Activated CD8-positive, alpha-beta memory T cell treated with anti-CD3 and anti-CD28 coated beads for 48 hours (primary cell): ENCODE results near the gene FBXW12.
"Not testable (repeated sequence)": the region's sequence is repeated elsewhere in the genome, so short reads cannot be mapped to it uniquely, and the experiment has no call there.

Source experiments
- DNase-seq, 3 experiments: peaks; one replicate each; pipeline ENCODE4 v3.0.0-alpha.2; 2020; ENCODE audit warnings: low read depth in 2 of 3, low spot score in 2 of 3

Gene FBXW12

DNA sequence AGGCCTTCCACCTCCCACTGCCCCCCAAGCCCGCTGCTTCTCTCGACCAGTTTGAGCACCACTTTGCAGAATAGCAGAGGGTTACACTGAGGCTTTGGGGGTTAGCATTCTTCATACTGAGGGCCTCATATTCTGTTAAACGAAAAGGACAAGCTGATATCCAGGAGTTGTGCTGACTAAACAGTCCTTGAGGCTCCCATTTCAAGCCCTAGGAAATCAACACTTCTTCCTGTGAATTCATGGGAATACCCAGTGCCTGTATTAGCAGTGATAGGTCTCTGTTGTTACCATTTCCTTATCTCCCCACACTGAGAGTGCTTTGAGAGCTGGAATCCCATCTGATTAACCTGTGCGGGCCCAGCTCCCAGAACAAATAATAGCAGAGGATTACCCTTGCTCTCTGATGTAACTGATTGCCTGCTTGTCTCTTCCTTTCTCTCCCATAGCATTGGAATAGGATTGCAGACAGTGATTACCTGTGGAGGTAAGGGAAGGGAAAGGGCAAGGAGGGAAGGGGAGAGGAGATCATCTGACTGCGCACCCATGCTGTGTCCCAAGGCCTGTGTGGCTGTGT, 930 bp downstream of the FBXW12 start:
- DNase-seq = no peak

DNA sequence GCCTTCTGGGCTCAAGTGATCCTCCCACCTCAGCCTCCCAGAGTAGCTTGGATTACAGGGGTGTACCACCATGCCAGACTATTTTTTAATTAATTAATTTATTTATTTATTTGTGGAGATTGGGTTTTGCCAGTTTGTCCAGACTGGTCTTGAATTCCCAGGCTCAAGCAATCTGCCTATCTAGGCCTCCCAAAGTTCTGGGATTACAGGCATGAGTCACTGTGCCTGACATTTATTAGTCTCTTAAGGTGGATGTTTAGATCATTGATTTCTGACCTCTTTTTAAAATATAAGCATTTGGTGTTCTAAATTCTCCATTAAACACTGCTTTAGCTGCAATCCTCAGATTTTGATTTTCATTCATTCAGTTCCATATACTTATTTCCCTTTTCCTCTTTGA, 15.6 kb downstream of the FBXW12 start:
- no peak for DNase-seq

DNA sequence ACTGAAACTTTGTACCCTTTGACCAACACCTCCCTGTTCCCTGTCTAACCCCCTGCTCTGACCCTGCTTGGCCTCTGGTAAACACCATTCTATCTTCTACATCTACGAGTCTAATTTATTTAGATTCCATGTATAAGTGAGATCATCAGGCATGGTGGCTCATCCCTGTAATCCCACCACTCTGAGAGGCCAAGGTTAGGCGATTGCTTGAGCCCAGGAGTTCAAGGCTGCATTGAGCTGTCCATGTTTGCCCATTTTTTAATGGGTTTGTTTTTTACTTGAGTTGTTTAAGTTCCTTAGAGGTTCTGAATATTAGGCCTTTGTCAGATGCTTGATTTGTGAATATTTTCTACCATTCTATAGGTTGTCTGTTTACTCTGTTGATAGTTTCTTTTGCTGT, 16.9 kb downstream of the FBXW12 start:
- no peak for DNase-seq

DNA sequence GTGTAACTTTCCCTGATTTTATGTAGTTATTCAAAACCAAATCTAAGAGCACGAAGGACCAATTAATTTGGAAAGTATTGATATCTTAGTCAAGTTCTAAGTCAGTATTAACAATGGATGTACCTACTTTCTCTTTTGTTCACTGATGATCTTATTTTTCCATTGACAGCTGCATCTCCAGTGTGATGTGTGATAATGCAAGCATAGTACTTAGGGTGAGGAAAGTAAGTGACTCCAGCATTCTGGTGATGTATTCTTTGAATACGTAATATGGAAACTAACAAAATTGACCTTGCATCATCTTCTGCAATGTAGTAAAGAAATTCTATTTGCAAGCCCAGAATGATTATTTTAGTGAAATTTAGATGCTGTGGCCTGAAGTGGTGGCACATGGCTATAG, 22.4 kb downstream of the FBXW12 start:
- no peak for DNase-seq

GRCh38 chr3:48395714-48396113, 23.7 kb downstream of the FBXW12 start:
- DNase-seq = no peak

DNA sequence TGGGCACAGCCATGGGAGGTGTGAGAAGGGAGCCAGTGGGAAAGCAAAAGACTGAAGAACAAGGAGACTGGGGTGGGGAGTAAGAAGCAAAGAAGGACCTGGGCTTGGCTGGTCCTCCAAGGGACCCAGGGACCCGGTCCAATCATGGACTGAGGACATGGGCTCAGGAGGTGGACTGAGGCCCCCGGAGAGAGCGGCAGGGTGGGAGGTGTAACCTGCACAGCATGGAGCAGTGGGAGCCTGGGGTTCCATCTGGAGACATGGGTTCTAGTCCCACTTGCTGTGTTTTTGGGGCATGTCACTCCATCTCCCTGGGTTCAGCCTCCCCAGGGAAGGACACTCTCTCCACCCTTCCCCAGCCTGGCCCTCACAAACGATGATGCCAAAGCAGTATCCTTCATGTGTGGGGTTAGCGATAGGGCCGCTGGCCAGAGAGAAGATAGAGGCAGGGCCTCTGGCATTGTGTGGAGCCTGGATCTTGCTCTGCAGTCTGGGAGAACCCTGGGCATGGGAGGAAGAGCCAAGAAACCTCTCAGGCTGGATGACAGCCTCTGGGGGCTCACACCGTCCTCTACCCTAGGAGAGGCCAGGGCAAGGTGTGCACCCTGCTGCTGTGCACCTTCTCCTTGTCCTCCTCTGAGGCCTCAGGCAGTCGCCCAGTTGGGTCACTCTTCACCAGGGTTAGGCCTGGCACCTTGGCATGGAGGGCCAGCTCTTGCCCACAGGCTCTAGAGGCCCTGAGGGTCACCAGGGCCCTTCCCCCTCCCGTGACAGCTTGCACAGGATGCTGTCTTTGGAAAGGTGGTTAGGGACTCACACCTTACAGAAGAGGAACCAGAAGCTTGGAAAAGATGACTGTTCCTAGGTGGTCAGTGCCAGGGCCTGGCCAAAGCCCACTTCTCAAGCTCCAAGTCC, 26.0 kb downstream of the FBXW12 start:
- no peak for DNase-seq

GRCh38 chr3:48398701-48399386, 26.8 kb downstream of the FBXW12 start:
- DNase-seq = no peak

DNA sequence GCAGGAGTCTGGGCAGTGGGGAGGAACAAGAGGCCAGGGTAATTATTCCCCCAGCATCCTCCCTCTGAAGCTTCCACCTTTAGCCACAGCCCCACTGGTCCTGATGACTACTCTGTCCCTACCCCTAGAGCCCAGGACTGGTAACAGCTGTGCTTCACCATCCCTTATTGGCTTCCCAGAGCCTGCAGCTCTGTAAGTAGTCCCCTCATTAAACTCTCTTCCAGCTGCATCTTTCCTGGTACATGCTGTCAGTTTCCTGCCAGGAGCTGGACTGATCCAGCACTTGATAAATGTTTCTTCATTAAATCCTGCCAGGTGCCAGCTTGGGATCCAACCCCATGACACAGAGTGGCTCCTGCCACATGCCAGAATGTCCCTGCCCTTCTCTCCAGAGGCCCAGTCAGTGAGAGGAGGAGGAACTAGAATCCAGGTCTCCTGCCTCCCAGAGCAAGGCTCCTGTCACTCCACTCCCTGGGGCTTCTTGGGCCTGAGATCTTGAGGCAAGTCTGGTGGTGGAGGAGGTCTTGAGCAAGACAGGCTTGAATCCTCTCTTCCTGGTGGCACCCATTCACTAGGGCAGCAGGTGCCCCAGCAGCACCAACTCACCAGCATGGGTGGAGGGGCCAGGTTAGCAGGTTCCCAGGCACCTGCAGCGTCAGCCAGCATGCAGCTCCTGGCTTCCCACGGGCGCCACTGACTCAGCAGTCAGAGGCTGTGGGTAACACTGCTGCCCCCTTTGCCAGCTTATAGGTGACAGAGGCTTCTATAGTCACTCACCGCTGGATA, 27.6 kb downstream of the FBXW12 start:
- DNase-seq = no peak

- DNase-seq = peak in 2 of 3 experiments; percentile 10 to 20
These were observed 28.9 kb downstream of the FBXW12 start for GRCh38 chr3:48400824-48401433.

GRCh38 chr3:48401434-48401901, 29.4 kb downstream of the FBXW12 start:
- not testable (repeated sequence) for DNase-seq

DNA sequence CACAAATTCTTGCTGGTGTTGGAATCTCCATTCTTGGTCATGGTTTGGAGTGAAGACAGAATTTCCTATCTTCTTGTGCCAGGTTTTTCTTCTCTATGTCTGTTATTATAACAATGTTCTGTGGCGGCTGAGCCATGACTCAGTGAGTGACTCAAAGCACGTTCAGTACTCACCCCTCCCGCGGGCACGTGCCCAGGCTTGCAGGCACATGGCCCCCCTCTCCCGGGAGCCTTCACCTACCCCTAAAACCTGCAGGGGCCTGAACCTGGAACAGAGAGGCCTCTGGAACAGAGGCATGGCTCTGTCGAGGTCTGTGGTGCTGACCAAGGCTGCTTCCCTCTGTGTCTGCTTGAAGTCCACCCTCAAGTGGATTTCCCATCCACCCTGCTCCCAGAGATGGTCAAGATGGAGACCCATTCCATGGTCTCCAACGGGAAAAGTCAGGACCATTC, 30.3 kb downstream of the FBXW12 start:
- DNase-seq = no peak

- no peak for DNase-seq
These were observed 30.9 kb downstream of the FBXW12 start for GRCh38 chr3:48402907-48403306.

DNA sequence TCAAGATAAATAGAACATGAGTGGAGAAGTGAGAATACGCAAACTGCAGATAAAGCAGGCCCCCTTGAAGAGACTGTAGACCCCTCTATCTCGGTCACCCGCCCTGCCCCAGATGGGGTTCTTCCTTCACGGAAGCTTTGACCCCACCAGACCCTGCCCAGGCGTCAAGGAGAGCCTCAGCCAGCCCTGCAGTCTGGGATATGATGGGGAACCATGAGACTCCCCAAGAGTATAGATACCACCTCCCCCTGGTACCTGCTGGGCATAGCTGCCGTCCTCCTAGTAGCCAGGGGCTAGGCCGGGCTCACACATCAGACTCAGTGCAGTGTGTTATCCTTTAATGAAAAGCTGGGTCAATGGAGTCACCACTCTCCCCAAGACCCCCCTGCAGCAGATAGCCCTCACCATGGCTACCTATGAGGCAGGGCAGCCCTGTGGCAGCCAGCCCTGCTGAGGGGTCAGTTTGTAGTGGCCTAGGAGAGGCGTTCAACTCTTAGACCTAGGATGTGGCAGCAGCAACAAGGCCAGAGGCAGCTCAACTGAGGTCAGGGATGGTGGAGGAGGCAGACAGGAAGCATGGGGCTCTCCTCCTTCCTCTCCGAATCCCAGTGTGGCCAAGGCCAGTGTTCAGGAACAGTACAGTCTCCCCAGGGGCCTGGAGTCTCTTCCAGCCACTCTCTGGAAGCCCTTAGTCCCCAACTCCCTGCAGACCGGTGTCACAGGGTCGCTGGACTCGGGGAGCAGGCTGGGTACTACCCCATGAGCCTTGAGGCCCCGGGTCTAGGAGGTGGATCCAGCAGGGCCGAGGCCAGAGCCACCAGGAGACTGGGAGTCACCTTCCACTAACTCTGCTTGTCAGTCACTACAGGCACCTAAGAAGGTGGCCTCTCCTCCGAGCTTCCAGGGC, 31.8 kb downstream of the FBXW12 start:
- no peak for DNase-seq

DNA sequence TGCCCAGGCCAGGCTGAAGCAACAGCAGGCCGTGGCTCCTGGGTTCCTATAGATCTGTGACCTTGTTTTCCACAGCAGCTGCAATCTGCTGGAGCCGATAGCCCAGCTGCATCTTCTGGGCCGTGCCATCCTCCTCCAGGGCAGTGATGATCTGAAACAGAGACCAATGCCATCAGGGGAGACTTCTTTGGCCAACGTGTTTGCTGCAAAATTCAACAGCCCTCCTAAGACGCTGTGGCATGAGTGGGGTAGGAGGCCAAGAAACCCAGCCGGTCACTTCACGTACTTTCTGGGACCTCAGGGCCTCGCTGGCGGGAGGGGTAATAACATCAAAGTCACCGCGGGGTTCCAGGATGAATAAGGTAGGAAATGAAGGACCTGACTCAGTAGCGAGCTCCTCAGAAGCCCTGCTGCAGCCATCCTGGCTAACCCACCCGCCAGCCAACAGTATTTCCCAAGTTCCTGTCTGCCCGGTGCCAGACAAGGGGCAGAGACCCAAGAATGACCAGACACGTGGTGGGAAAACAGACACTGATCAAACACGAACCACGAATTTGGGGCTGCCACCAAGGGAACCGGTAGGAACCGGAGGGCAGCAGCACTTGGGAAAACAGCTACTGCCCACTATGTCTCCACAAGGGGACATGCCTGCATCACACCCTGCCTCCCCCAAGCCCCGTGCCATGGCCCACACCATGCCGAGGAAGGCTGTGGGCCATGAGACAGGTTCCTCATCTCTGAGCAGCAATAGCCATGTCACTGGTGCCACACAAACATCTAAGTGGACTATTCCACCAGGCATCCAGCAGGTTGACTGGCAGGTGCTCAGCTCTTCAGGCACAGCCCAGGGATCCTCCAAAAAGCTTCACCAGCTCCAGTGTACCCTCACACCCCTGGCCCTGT, 32.7 kb downstream of the FBXW12 start:
- no peak for DNase-seq

DNA sequence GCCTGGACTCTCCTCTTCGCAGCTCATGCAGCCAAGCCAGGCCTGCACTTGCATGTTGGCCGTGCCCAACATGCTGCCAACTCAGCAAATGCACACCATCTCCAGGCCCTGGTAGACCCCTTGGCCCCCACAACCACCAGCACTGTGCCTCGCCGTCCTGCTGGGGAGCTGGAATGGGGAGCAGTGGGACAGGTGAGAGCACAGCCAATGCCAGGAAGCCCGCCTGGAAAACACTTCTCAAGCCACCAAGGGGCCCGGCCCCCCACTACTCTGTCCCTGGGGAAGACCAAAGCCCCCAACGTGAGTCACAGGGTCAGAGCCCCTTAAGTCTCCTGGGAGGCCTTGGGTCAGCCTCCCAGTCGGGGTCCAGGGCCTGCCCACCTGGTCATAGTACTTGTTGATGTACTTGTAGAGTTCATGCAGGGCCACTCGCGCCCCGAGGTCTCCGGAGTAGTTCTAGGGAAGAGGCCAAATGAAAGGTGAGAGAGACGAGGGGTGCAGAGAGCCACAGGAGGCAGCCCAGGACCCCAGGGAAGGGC, 33.4 kb downstream of the FBXW12 start:
- no peak for DNase-seq

- DNase-seq = no peak
These were observed 34.0 kb downstream of the FBXW12 start for GRCh38 chr3:48405971-48406370.

DNA sequence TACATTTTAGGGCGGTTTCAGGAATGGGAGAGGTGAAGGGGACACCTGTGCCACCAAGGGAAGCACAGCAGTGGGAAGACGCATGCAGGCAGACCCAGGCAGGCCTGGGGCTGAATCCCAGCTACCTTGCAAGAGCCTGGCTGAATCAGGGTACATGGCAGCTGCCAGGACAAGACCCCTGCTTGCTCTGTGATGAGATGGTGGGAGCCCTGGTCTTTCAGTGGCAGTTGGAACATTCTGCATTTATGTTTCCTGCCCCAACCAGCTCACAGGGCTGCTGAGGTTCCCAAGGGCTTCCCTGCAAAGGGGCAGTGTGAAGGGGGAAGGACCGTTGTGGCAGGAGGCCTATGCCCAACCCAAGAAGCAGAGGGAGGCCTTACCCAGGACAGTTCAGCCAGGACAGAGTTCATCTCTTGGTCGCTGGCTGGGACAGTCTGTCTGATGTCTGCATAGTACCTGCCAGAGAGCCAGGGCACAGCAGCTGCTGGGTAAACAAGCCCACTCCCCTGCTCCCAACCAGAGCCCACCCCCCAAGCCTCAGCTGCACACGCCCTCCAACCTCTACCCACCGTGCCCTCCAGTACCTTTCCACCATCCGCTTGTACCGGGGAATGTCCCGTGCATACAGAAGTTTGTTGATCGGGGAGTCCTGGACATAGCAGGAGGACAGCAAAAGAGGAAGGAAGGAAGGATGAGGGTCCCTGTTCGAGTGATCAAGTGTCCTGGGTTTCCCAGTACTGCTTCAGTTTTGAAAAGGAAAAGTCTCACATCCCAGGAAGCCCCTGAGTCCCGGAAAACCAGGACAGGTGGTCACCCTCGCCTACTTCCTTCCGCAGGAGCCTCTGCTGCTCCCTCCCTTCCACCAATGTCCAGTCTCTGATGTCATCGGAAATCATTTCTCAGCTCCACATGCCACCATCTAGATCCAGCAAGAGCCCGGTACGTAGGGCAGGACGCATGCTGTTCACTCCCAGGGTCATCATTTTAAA, 34.7 kb downstream of the FBXW12 start:
- no peak for DNase-seq
